ENCODE results near the gene AK2. TPM values are rescaled to one million over a fixed set of nuclear protein-coding genes. Genes with fewer than 3 reads are reported as not detected.

The AK2 gene
- total RNA-seq, 1 experiment from 2014 or later, result 159 TPM

GRCh38 chr1:33047839-33048305 lies 11.2 kb upstream of the AK2 start:
- Histone ChIP-seq H3K14ac (ENCODE audit: insufficient read depth, low read length) (no peak overlapping the region), H3T11ph (ENCODE audit: low read length) (no peak overlapping the region), H3K9ac (ENCODE audit: extremely low read depth, insufficient read length, low read length) (no peak overlapping the region), H4K91ac (ENCODE audit: insufficient read length, low read depth, low read length) (no peak overlapping the region), H3K9me3 (ENCODE audit: control insufficient read depth, low read depth, low read length) (no peaks in the 10 kb centered on the region), H3K79me2 (ENCODE audit: insufficient read depth, low read length) (no peaks in the 10 kb centered on the region), H3K4ac (ENCODE audit: low read depth, low read length) (no peak overlapping the region), H2BK15ac (ENCODE audit: low read depth, low read length) (no peak overlapping the region), H2AFZ (ENCODE audit: low read length) (no peak overlapping the region), H4K20me1 (ENCODE audit: control insufficient read depth, insufficient read depth, insufficient read length) (no peaks in the 10 kb centered on the region), H3K27ac (ENCODE audit: insufficient read length, low read depth, low read length) (no peak overlapping the region), H2BK20ac (ENCODE audit: low read depth, low read length, poor library complexity, severe bottlenecking) (no peak overlapping the region), H3K56ac (ENCODE audit: insufficient read length, low read depth, low read length) (no peak overlapping the region), H3K23me2 (ENCODE audit: insufficient read length, low read depth, low read length, poor library complexity, severe bottlenecking) (no peaks in the 10 kb centered on the region), H2BK12ac (ENCODE audit: insufficient read length, low read depth, low read length) (no peak overlapping the region), H3K18ac (ENCODE audit: insufficient read length, low read depth, low read length) (no peak overlapping the region), H3K4me1 (ENCODE audit: insufficient read depth, low read length) (peaks cover 4% of the 10 kb centered on the region; the same call in 1 of the 2 replicates), H3K4me2 (ENCODE audit: insufficient read depth, insufficient read length, low read length) (no peak overlapping the region), H2BK120ac (ENCODE audit: low read depth, low read length, poor library complexity, severe bottlenecking) (no peak overlapping the region), H4K5ac (ENCODE audit: insufficient read length, low read depth, low read length) (no peak overlapping the region), H3K79me1 (ENCODE audit: insufficient read depth, low read depth, low read length, poor library complexity, severe bottlenecking) (no peaks in the 10 kb centered on the region), H3K27me3 (ENCODE audit: insufficient read depth, low read length) (no peaks in the 10 kb centered on the region), H2BK5ac (ENCODE audit: insufficient read length, low read length) (no peak overlapping the region), H2AK5ac (ENCODE audit: insufficient read length, low read length) (no peak overlapping the region), H3K23ac (ENCODE audit: insufficient read length, low read depth, low read length) (no peak overlapping the region), H4K8ac (replicated peaks; ENCODE audit: insufficient read length, low read depth, low read length) (no peak overlapping the region)
- Mint-ChIP-seq H3K27ac (no peak overlapping the region), H3K4me1 (peaks cover 10 to 17% of the 10 kb centered on the region in 2 experiments), H3K27me3 (ENCODE audit: low read depth) (peaks cover 8% of the 10 kb centered on the region; the same call in 1 of the 2 replicates), H3K4me3 (no peak overlapping the region), H3K9me3 (peaks cover 10% of the 10 kb centered on the region in 2 experiments), H3K36me3 (ENCODE audit: insufficient read depth in 1 of 3, low read depth in 3 of 3) (peaks cover 3 to 5% (median 5%) of the 10 kb centered on the region in 3 experiments)
- no peak for DNase-seq
- no peak for TF ChIP-seq CTCF (conservative IDR thresholded peaks at IDR 0.05)
- no CpG with 5 or more reads among the region's 2 CpGs for WGBS (ENCODE audit: extremely low coverage, insufficient read length, low lambda C conversion rate)
